ENCODE measurements around the gene TSPAN31. TPM values are rescaled to one million over a fixed set of nuclear protein-coding genes. Genes with fewer than 3 reads are reported as not detected.
A peak's percentile ranks its signal among the peaks of the same experiment; 100 is the strongest.
"Not testable (repeated sequence)": the region's sequence is repeated elsewhere in the genome, so short reads cannot be mapped to it uniquely, and the experiment has no call there.

The TSPAN31 gene
- total RNA-seq, 1 donor from 2014 or later = 18.6 TPM

GRCh38 chr12:57720606-57721595 lies 23.9 kb upstream of the TSPAN31 start:
- TF ChIP-seq CTCF (IDR thresholded peaks at IDR 0.05; ENCODE audit: insufficient read depth, low read depth, low read length) (no peak), EZH2 (IDR thresholded peaks at IDR 0.05; ENCODE audit: insufficient read depth, low read length) (no peak)
- Mint-ChIP-seq H3K4me3 (ENCODE audit: unreplicated experiment) (no peak overlapping the region), H3K36me3 (ENCODE audit: low read depth, unreplicated experiment) (peaks cover 31% of the 10 kb centered on the region), H3K27ac (ENCODE audit: unreplicated experiment) (no peak overlapping the region), H3K4me1 (ENCODE audit: low read depth, unreplicated experiment) (no peaks in the 10 kb centered on the region), H3K27me3 (ENCODE audit: low read depth, unreplicated experiment) (peaks cover 28% of the 10 kb centered on the region), H3K9me3 (ENCODE audit: unreplicated experiment) (no peaks in the 10 kb centered on the region)
- H3K27ac ChIP-seq (ENCODE audit: low read depth, low read length) = no peak overlapping the region
- no peak for FAIRE-seq
- H3K9ac ChIP-seq (ENCODE audit: low read length) = no peak overlapping the region
- DNase-seq (ENCODE audit: low read depth) = no peak
- H2AFZ ChIP-seq (ENCODE audit: low read depth, low read length) = no peak overlapping the region
- H3K4me1 ChIP-seq (ENCODE audit: insufficient read depth, low read length) = no peaks in the 10 kb centered on the region
- H3K4me2 ChIP-seq (ENCODE audit: low read length) = no peak overlapping the region
- no peaks in the 10 kb centered on the region for H4K20me1 ChIP-seq (ENCODE audit: insufficient read depth, low read length)
- no peak overlapping the region for H3K4me3 ChIP-seq (ENCODE audit: insufficient read depth, low read depth, low read length)
- H3K9me3 ChIP-seq (ENCODE audit: insufficient read depth, low read depth, low read length) = no peaks in the 10 kb centered on the region
- no peaks in the 10 kb centered on the region for H3K79me2 ChIP-seq (ENCODE audit: insufficient read depth, low read length)
- H3K36me3 ChIP-seq (ENCODE audit: insufficient read depth, low read length) = peaks cover 31% of the 10 kb centered on the region
- peaks cover 3% of the 10 kb centered on the region for H3K27me3 ChIP-seq (ENCODE audit: insufficient read depth, low read length)

- H3K79me2 ChIP-seq (ENCODE audit: insufficient read depth, low read length); H3K4me1 ChIP-seq (ENCODE audit: insufficient read depth, low read length); DNase-seq (ENCODE audit: low read depth); H3K27me3 ChIP-seq (ENCODE audit: insufficient read depth, low read length); H3K27ac ChIP-seq (ENCODE audit: low read depth, low read length); H3K9me3 ChIP-seq (ENCODE audit: insufficient read depth, low read depth, low read length); H3K4me3 ChIP-seq (ENCODE audit: insufficient read depth, low read depth, low read length); H3K27ac Mint-ChIP-seq (ENCODE audit: unreplicated experiment); FAIRE-seq; H4K20me1 ChIP-seq (ENCODE audit: insufficient read depth, low read length); H3K9ac ChIP-seq (ENCODE audit: low read length); H3K4me3 Mint-ChIP-seq (ENCODE audit: unreplicated experiment); H3K4me2 ChIP-seq (ENCODE audit: low read length); H2AFZ ChIP-seq (ENCODE audit: low read depth, low read length); H3K9me3 Mint-ChIP-seq (ENCODE audit: unreplicated experiment); H3K4me1 Mint-ChIP-seq (ENCODE audit: low read depth, unreplicated experiment): not testable (repeated sequence)
- H3K36me3 ChIP-seq (ENCODE audit: insufficient read depth, low read length) = peaks cover 25% of the 10 kb centered on the region
- Mint-ChIP-seq H3K27me3 (ENCODE audit: low read depth, unreplicated experiment) (peaks cover 32% of the 10 kb centered on the region), H3K36me3 (ENCODE audit: low read depth, unreplicated experiment) (peaks cover 29% of the 10 kb centered on the region)
Measured at GRCh38 chr12:57721846-57722608, 22.8 kb upstream of the TSPAN31 start.

GRCh38 chr12:57722716-57723629 lies 21.9 kb upstream of the TSPAN31 start:
- TF ChIP-seq EZH2 (IDR thresholded peaks at IDR 0.05; ENCODE audit: insufficient read depth, low read length) (no peak), CTCF (IDR thresholded peaks at IDR 0.05; ENCODE audit: insufficient read depth, low read depth, low read length) (no peak)
- DNase-seq (ENCODE audit: low read depth) (no peak), FAIRE-seq (no peak)
- Mint-ChIP-seq H3K27me3 (ENCODE audit: low read depth, unreplicated experiment) (peaks cover 40% of the 10 kb centered on the region), H3K27ac (ENCODE audit: unreplicated experiment) (peak overlapping the region; percentile 31), H3K4me1 (ENCODE audit: low read depth, unreplicated experiment) (no peaks in the 10 kb centered on the region), H3K36me3 (ENCODE audit: low read depth, unreplicated experiment) (peaks cover 27% of the 10 kb centered on the region), H3K9me3 (ENCODE audit: unreplicated experiment) (peaks cover 6% of the 10 kb centered on the region), H3K4me3 (ENCODE audit: unreplicated experiment) (no peak overlapping the region)
- H2AFZ ChIP-seq (ENCODE audit: low read depth, low read length) = no peak overlapping the region
- no peak overlapping the region for H3K4me2 ChIP-seq (ENCODE audit: low read length)
- no peaks in the 10 kb centered on the region for H3K9me3 ChIP-seq (ENCODE audit: insufficient read depth, low read depth, low read length)
- peaks cover 20% of the 10 kb centered on the region for H3K36me3 ChIP-seq (ENCODE audit: insufficient read depth, low read length)
- H3K4me1 ChIP-seq (ENCODE audit: insufficient read depth, low read length) = peaks cover 7% of the 10 kb centered on the region
- H3K4me3 ChIP-seq (ENCODE audit: insufficient read depth, low read depth, low read length) = no peak overlapping the region
- peaks cover 5% of the 10 kb centered on the region for H4K20me1 ChIP-seq (ENCODE audit: insufficient read depth, low read length)
- no peaks in the 10 kb centered on the region for H3K79me2 ChIP-seq (ENCODE audit: insufficient read depth, low read length)
- no peak overlapping the region for H3K9ac ChIP-seq (ENCODE audit: low read length)
- no peak overlapping the region for H3K27ac ChIP-seq (ENCODE audit: low read depth, low read length)
- H3K27me3 ChIP-seq (ENCODE audit: insufficient read depth, low read length) = peaks cover 12% of the 10 kb centered on the region

All from astrocyte (in vitro differentiated cells and primary cell).